ENCODE results near the gene PACSIN2.

The PACSIN2 gene

DNA sequence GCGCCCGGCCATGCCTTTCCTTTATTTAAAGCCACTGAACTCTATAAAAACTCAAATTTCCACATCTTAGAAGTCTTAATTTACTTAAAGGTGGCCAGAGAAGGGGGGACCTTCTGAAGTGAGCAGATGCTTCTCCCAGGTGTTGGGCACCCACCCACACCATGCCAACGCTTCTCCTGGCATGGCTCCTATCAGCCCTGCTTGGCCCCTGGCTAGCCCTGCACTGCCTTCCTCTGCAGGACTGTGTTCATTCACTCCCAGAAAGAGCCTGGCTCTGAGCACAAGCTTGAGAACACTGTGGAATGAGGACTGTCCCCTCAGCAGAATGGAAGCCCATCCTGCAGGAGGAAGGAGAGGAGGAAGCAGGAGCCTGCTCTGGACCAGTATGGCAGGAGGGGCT is 123.3 kb downstream of the PACSIN2 start:
- Histone ChIP-seq H3K4me1 (ENCODE audit: low read length) (no peaks in the 10 kb centered on the region), H3K9me2 (replicated peaks; ENCODE audit: insufficient read depth, low read length) (no peaks in the 10 kb centered on the region), H3K4me3 (ENCODE audit: low read length) (no peak overlapping the region), H3K4me2 (ENCODE audit: low read depth, low read length) (no peak overlapping the region), H3F3A (ENCODE audit: insufficient read depth, low read length) (no peaks in the 10 kb centered on the region), H3K9ac (ENCODE audit: low read length) (no peak overlapping the region), H4K20me1 (ENCODE audit: insufficient read depth, low read length) (no peaks in the 10 kb centered on the region), H2AFZ (ENCODE audit: low read length) (no peak overlapping the region), H3K27ac (ENCODE audit: low read length) (no peak overlapping the region), H3K9me3 (replicated peaks; ENCODE audit: insufficient read depth, low read length) (no peaks in the 10 kb centered on the region), H3K36me3 (replicated peaks; ENCODE audit: insufficient read depth, low read length) (no peaks in the 10 kb centered on the region), H3K27me3 (replicated peaks; ENCODE audit: insufficient read depth, low read length) (no peaks in the 10 kb centered on the region), H3K79me2 (ENCODE audit: low read length) (no peaks in the 10 kb centered on the region)
- TF ChIP-seq CTCF (IDR thresholded peaks at IDR 0.05; ENCODE audit: low read length) (no peak), EZH2 (optimal IDR thresholded peaks at IDR 0.05; ENCODE audit: low read depth, low read length) (no peak), EZH2phosphoT487 (IDR thresholded peaks at IDR 0.05; ENCODE audit: low read length) (no peak)
- no peak for DNase-seq

DNA sequence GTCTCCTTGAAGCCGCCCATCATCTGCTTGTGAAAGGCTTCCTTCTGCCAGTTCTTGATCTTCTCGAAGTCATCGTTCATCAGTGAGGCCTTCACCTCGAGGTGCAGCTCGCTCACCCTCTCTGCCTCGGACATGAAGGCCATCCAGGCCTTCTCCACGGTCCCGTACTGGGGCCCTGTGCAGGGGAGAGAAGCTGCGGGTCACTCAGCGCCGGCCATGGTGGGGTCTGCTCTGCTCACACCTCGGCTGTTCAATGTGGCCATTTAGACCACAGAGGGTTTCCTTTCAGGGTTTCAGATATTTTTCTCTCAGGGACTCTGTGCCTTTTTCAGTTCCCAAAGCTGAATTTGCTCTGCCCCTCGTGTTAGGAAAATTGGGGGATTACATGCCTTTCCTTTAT is 123.9 kb downstream of the PACSIN2 start:
- H4K20me1 ChIP-seq (ENCODE audit: insufficient read depth, low read length) = no peaks in the 10 kb centered on the region
- H3K9me3 ChIP-seq (replicated peaks; ENCODE audit: insufficient read depth, low read length) = no peaks in the 10 kb centered on the region
- H3K4me3 ChIP-seq (ENCODE audit: low read length) = no peak overlapping the region
- no peak overlapping the region for H3K9ac ChIP-seq (ENCODE audit: low read length)
- H3K36me3 ChIP-seq (replicated peaks; ENCODE audit: insufficient read depth, low read length) = no peaks in the 10 kb centered on the region
- DNase-seq = no peak
- no peak overlapping the region for H3K27ac ChIP-seq (ENCODE audit: low read length)
- no peak overlapping the region for H3K4me2 ChIP-seq (ENCODE audit: low read depth, low read length)
- no peak overlapping the region for H2AFZ ChIP-seq (ENCODE audit: low read length)
- H3K27me3 ChIP-seq (replicated peaks; ENCODE audit: insufficient read depth, low read length) = no peaks in the 10 kb centered on the region
- no peaks in the 10 kb centered on the region for H3F3A ChIP-seq (ENCODE audit: insufficient read depth, low read length)
- TF ChIP-seq EZH2 (optimal IDR thresholded peaks at IDR 0.05; ENCODE audit: low read depth, low read length) (no peak), CTCF (IDR thresholded peaks at IDR 0.05; ENCODE audit: low read length) (no peak), EZH2phosphoT487 (IDR thresholded peaks at IDR 0.05; ENCODE audit: low read length) (no peak)
- no peaks in the 10 kb centered on the region for H3K79me2 ChIP-seq (ENCODE audit: low read length)
- no peaks in the 10 kb centered on the region for H3K4me1 ChIP-seq (ENCODE audit: low read length)
- H3K9me2 ChIP-seq (replicated peaks; ENCODE audit: insufficient read depth, low read length) = no peaks in the 10 kb centered on the region

GRCh38 chr22:42889304-42889703 is 125.6 kb downstream of the PACSIN2 start:
- Histone ChIP-seq H3K27me3 (replicated peaks; ENCODE audit: insufficient read depth, low read length) (no peaks in the 10 kb centered on the region), H3K36me3 (replicated peaks; ENCODE audit: insufficient read depth, low read length) (no peaks in the 10 kb centered on the region), H3K4me3 (ENCODE audit: low read length) (no peak overlapping the region), H3K27ac (ENCODE audit: low read length) (no peak overlapping the region), H3K4me2 (ENCODE audit: low read depth, low read length) (no peak overlapping the region), H3K79me2 (ENCODE audit: low read length) (no peaks in the 10 kb centered on the region), H3K4me1 (ENCODE audit: low read length) (no peaks in the 10 kb centered on the region), H3K9me2 (replicated peaks; ENCODE audit: insufficient read depth, low read length) (no peaks in the 10 kb centered on the region), H3F3A (ENCODE audit: insufficient read depth, low read length) (no peaks in the 10 kb centered on the region), H4K20me1 (ENCODE audit: insufficient read depth, low read length) (no peaks in the 10 kb centered on the region), H2AFZ (ENCODE audit: low read length) (no peak overlapping the region), H3K9me3 (replicated peaks; ENCODE audit: insufficient read depth, low read length) (no peaks in the 10 kb centered on the region), H3K9ac (ENCODE audit: low read length) (no peak overlapping the region)
- no peak for DNase-seq
- TF ChIP-seq EZH2 (optimal IDR thresholded peaks at IDR 0.05; ENCODE audit: low read depth, low read length) (no peak), EZH2phosphoT487 (IDR thresholded peaks at IDR 0.05; ENCODE audit: low read length) (no peak), CTCF (IDR thresholded peaks at IDR 0.05; ENCODE audit: low read length) (no peak)

Measured in MM.1S (cell line).